HepG2 (cell line): ENCODE results near the gene PHYH. TPM values are rescaled to one million over a fixed set of nuclear protein-coding genes. Genes with fewer than 3 reads are reported as not detected.

Experiments used
- ARID3A ChIP-seq: IDR thresholded peaks from 2 replicates; pipeline ENCODE4 v1.6.1; 2012; ENCODE audit warnings: low read depth, low read length, improper control_type of control experiment
- DDIT3 ChIP-seq: sonication (generic); formaldehyde crosslinking; IDR thresholded peaks from 2 replicates; pipeline ENCODE4 v1.4.0; 2020; ENCODE audit warnings: mild to moderate bottlenecking, missing genetic modification reagents
- ELF4 ChIP-seq: sonication (generic); formaldehyde crosslinking; IDR thresholded peaks from 2 replicates; pipeline ENCODE4 v1.5.0; 2020; ENCODE audit warnings: missing genetic modification reagents, mild to moderate bottlenecking, moderate library complexity, borderline replicate concordance
- FIP1L1 ChIP-seq: fragments of 200-400 bp; formaldehyde crosslinking; IDR thresholded peaks from 2 replicates; pipeline ENCODE4 v1.6.1; 2018; ENCODE audit warnings: low read depth, mild to moderate bottlenecking, low read length, moderate library complexity, borderline replicate concordance; ENCODE audit not compliant: insufficient read depth
- GMEB1 ChIP-seq: sonication (generic); formaldehyde crosslinking; IDR thresholded peaks from 2 replicates; pipeline ENCODE4 v1.5.1; 2020; ENCODE audit warnings: missing genetic modification reagents, mild to moderate bottlenecking, borderline replicate concordance
- HNF1B ChIP-seq: sonication (generic); formaldehyde crosslinking; IDR thresholded peaks from 2 replicates; pipeline ENCODE4 v1.5.1; 2020; ENCODE audit warnings: mild to moderate bottlenecking, moderate library complexity, missing genetic modification reagents
- PCBP1 ChIP-seq: fragments of 200-400 bp; formaldehyde crosslinking; IDR thresholded peaks from 2 replicates; pipeline ENCODE4 v1.6.1; 2017; ENCODE audit warnings: mild to moderate bottlenecking, low read depth, low read length, borderline replicate concordance
- PHF21A ChIP-seq: sonication (generic); formaldehyde crosslinking; IDR thresholded peaks from 2 replicates; pipeline ENCODE4 v1.5.0; 2020; ENCODE audit warnings: mild to moderate bottlenecking, missing genetic modification reagents
- ZBTB10 ChIP-seq: sonication (generic); formaldehyde crosslinking; IDR thresholded peaks from 2 replicates; pipeline ENCODE4 v1.4.0; 2020; ENCODE audit warnings: missing genetic modification reagents, borderline replicate concordance
- ZNF142 ChIP-seq: sonication (generic); formaldehyde crosslinking; IDR thresholded peaks from 2 replicates; pipeline ENCODE4 v1.4.0; 2020; ENCODE audit warnings: missing genetic modification reagents
- ZNF557 ChIP-seq: sonication (generic); formaldehyde crosslinking; IDR thresholded peaks from 2 replicates; pipeline ENCODE4 v1.4.0; 2020; ENCODE audit warnings: missing genetic modification reagents
- ZNF615 ChIP-seq: sonication (generic); formaldehyde crosslinking; IDR thresholded peaks from 2 replicates; pipeline ENCODE4 v1.5.0; 2020; ENCODE audit warnings: mild to moderate bottlenecking, missing genetic modification reagents, borderline replicate concordance
- ZNF776 ChIP-seq: sonication (generic); formaldehyde crosslinking; IDR thresholded peaks from 2 replicates; pipeline ENCODE4 v1.4.0; 2020; ENCODE audit warnings: mild to moderate bottlenecking, missing genetic modification reagents
- polyA plus RNA-seq, 8 experiments: library from polyadenylated mRNA; depleted of rRNA in 3 of 8; stranded (reverse) in 7 of 8; unstranded in 1 of 8; fragments of >200 nt; fragmentation: Illumina TruSeq in 4 of 8; extraction: Trizol in 4 of 8; gene quantifications; 2 replicates each; pipeline versions ENCODE4 v1.2.1 to v1.2.3, GENCODE V29; 2011 to 2016; ENCODE audit warnings: low read depth in 4 of 8, missing spikeins in 1 of 8, mixed read lengths in 1 of 8; ENCODE audit not compliant: insufficient read depth in 1 of 8
- total RNA-seq, 5 experiments: library from RNA; depleted of rRNA; stranded (reverse); fragments of >200 nt; fragmentation: Illumina TruSeq; extraction: Trizol; gene quantifications; 2 replicates each; pipeline ENCODE4 v1.2.3, GENCODE V29; 2016; ENCODE audit warnings: low read depth in 1 of 5

PHYH gene
- total and polyA plus RNA-seq, 2 of the 13 experiments (the other 11 are each of a cell fraction or from before 2014, with no cell fraction given), result 27.2 to 34.5 TPM

GRCh38 chr10:13348216-13349017 is 48.6 kb upstream of the PHYH start, which contains the start of gene SEPHS1 (continued):
- 0 out of 2 replicates have a peak, but pooled peaks have one; percentile 34 for TF ChIP-seq ZNF142 (CRISPR knock-in tag)
- TF ChIP-seq GMEB1 (CRISPR knock-in tag), result no peak; the same call in 1 of the 2 replicates
- no peak for TF ChIP-seq ZNF615 (CRISPR knock-in tag)
- TF ChIP-seq ZBTB10 (CRISPR knock-in tag), result no peak
- TF ChIP-seq PCBP1, result no peak
- peak; percentile 48; the same call in 1 of the 2 replicates for TF ChIP-seq PHF21A (CRISPR knock-in tag)
- TF ChIP-seq ZNF776, result no peak
- TF ChIP-seq DDIT3, result no peak
- no peak for TF ChIP-seq HNF1B
- TF ChIP-seq FIP1L1, result no peak
- TF ChIP-seq ZNF557 (CRISPR knock-in tag), result no peak
- no peak for TF ChIP-seq ELF4 (CRISPR knock-in tag)
- no peak for TF ChIP-seq ARID3A
